CD4-positive, alpha-beta T cell treated with Interleukin-17A for 1 hour (primary cell): ENCODE measurements around the gene XIRP1.
A peak's percentile ranks its signal among the peaks of the same experiment; 100 is the strongest.

Experiments
- DNase-seq: peaks from one replicate; pipeline ENCODE4 v3.0.0-alpha.2; 2020

The XIRP1 gene

GRCh38 chr3:39207361-39208186, 15.2 kb upstream of the XIRP1 start:
- DNase-seq = no peak

GRCh38 chr3:39205919-39206516, 13.6 kb upstream of the XIRP1 start:
- no peak for DNase-seq

- DNase-seq = no peak
These were observed 12.7 kb upstream of the XIRP1 start for GRCh38 chr3:39205131-39205530.

GRCh38 chr3:39203860-39204259, 11.5 kb upstream of the XIRP1 start:
- DNase-seq = no peak

GRCh38 chr3:39203402-39203801, 11.0 kb upstream of the XIRP1 start:
- no peak for DNase-seq

- no peak for DNase-seq
These were observed 9.7 kb upstream of the XIRP1 start for GRCh38 chr3:39202094-39202493.

GRCh38 chr3:39196671-39197356, 4.4 kb upstream of the XIRP1 start:
- DNase-seq = no peak

- DNase-seq = no peak
These were observed 3.6 kb upstream of the XIRP1 start for GRCh38 chr3:39196034-39196433.

GRCh38 chr3:39193391-39193790, 996 bp upstream of the XIRP1 start:
- no peak for DNase-seq

- DNase-seq = no peak
These were observed 622 bp downstream of the XIRP1 start for GRCh38 chr3:39191773-39192172.

GRCh38 chr3:39191111-39191510, 1.3 kb downstream of the XIRP1 start:
- DNase-seq = no peak

- DNase-seq = no peak
These were observed 1.9 kb downstream of the XIRP1 start for GRCh38 chr3:39190281-39191025.

- DNase-seq = peak; percentile 80
These were observed 2.5 kb downstream of the XIRP1 start for GRCh38 chr3:39189959-39190269.

- no peak for DNase-seq
These were observed 3.0 kb downstream of the XIRP1 start for GRCh38 chr3:39189150-39189958.

- DNase-seq = no peak
These were observed 3.9 kb downstream of the XIRP1 start for GRCh38 chr3:39188271-39189149.

- DNase-seq = no peak
These were observed 4.8 kb downstream of the XIRP1 start for GRCh38 chr3:39187372-39188155.

- no peak for DNase-seq
These were observed 5.7 kb downstream of the XIRP1 start for GRCh38 chr3:39186692-39187151.

- no peak for DNase-seq
These were observed 6.3 kb downstream of the XIRP1 start for GRCh38 chr3:39185959-39186691.

GRCh38 chr3:39185326-39185958, 7.0 kb downstream of the XIRP1 start:
- DNase-seq = no peak

- DNase-seq = no peak
These were observed 7.5 kb downstream of the XIRP1 start for GRCh38 chr3:39184968-39185285.
